Measurements from ENCODE around the gene IMMP2L. TPM values are rescaled to one million over a fixed set of nuclear protein-coding genes. Genes with fewer than 3 reads are reported as not detected.
"Not testable (repeated sequence)": the region's sequence is repeated elsewhere in the genome, so short reads cannot be mapped to it uniquely, and the experiment has no call there.

The IMMP2L gene
- total RNA-seq, 4 donors from 2014 or later = 2.6 to 69.1 (median 34.7) TPM

DNA sequence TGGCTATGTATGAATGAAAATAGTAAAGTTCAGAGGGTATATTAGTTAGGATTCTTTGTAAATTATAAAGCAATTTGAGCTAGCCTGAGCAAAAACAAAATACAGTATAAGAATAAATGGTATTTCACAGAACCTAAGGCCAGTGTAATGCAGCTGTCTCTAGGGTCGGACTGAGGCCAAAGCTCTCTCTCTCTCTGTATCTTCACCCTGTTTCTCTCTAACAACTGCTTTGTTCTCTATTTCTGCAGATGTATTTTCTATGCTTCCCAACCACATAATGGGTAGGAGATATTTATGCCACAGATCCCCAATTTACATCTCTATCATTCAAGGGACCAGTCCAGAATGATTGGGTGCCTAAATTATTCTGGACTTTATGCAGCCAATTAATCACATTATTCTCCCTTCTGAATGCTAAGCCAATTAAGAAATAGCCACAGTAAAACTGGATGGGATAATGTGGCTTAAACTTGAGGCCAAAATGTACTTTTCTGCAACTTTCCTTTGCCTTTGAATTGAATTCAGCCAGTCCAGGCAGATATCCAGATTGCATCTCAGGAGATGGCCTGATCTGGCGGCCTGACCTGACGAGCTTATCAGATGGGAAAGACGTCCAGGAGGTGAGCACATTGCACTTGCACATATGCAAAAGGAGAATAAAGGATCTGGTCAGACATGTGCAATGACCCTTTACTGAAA lies 24.6 kb upstream of the IMMP2L start:
- Histone ChIP-seq H3K9me3 (no peaks in the 10 kb centered on the region), H3K36me3 (no peaks in the 10 kb centered on the region), H3K4me1 (no peaks in the 10 kb centered on the region), H3K27ac (no peak overlapping the region), H3K27me3 (no peaks in the 10 kb centered on the region), H3K4me3 (no peak overlapping the region)
- DNase-seq = no peak
- intact Hi-C loops (cut with DNase I; ENCODE audit: low total_unique reads) = no loop called here
- TF ChIP-seq, protein P1, sequence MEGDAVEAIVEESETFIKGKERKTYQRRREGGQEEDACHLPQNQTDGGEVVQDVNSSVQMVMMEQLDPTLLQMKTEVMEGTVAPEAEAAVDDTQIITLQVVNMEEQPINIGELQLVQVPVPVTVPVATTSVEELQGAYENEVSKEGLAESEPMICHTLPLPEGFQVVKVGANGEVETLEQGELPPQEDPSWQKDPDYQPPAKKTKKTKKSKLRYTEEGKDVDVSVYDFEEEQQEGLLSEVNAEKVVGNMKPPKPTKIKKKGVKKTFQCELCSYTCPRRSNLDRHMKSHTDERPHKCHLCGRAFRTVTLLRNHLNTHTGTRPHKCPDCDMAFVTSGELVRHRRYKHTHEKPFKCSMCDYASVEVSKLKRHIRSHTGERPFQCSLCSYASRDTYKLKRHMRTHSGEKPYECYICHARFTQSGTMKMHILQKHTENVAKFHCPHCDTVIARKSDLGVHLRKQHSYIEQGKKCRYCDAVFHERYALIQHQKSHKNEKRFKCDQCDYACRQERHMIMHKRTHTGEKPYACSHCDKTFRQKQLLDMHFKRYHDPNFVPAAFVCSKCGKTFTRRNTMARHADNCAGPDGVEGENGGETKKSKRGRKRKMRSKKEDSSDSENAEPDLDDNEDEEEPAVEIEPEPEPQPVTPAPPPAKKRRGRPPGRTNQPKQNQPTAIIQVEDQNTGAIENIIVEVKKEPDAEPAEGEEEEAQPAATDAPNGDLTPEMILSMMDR (IDR thresholded peaks at IDR 0.05) = no peak
- TF ChIP-seq POLR2A (IDR thresholded peaks at IDR 0.05) = no peak

DNA sequence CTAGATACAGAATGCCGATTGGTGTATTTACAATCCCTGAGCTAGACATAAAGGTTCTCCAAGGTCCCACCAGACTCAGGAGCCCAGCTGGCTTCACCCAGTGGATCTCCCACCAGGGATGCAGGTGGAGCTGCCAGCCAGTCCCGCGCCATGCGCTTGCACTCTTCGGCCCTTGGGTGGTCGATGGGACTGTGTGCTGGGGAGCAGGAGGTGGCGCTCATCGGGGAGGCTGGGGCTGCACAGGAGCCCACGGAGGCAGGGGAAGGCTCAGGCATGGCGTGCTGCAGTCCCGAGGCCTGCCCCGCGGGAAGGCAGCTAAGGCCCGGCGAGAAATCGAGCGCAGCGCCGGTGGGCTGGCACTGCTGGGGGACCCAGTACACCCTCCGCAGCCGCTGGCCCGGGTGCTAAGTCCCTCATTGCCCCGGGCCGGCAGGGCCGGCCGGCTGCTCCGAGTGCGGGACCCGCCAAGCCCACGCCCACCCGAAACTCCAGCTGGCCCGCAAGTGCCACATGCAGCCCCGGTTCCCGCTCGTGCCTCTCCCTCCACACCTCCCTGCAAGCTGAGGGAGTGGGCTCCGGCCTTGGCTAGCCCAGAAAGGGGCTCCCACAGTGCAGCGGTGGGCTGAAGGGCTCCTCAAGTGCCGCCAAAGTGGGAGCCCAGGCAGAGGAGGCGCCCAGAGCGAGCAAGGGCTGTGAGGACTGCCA lies 19.6 kb upstream of the IMMP2L start:
- H3K27ac ChIP-seq; DNase-seq; H3K4me1 ChIP-seq; H3K9me3 ChIP-seq; H3K27me3 ChIP-seq; H3K4me3 ChIP-seq; intact Hi-C loops (cut with DNase I; ENCODE audit: low total_unique reads); H3K36me3 ChIP-seq: not testable (repeated sequence)

- H3K27ac ChIP-seq; H3K36me3 ChIP-seq; intact Hi-C loops (cut with DNase I; ENCODE audit: low total_unique reads); H3K4me3 ChIP-seq; H3K27me3 ChIP-seq; H3K9me3 ChIP-seq; H3K4me1 ChIP-seq; DNase-seq: not testable (repeated sequence)
These were observed 18.9 kb upstream of the IMMP2L start for GRCh38 chr7:111581207-111581606.

- no peaks in the 10 kb centered on the region for H3K36me3 ChIP-seq
- TF ChIP-seq, protein P1 (IDR thresholded peaks at IDR 0.05) = no peak
- TF ChIP-seq POLR2A (IDR thresholded peaks at IDR 0.05) = no peak
- no peak overlapping the region for H3K4me3 ChIP-seq
- H3K27ac ChIP-seq = no peak overlapping the region
- intact Hi-C loops (cut with DNase I; ENCODE audit: low total_unique reads) = no loop called here
- no peaks in the 10 kb centered on the region for H3K4me1 ChIP-seq
- DNase-seq = no peak
- no peaks in the 10 kb centered on the region for H3K9me3 ChIP-seq
- no peaks in the 10 kb centered on the region for H3K27me3 ChIP-seq
These were observed 16.5 kb upstream of the IMMP2L start for GRCh38 chr7:111578754-111579153.

DNA sequence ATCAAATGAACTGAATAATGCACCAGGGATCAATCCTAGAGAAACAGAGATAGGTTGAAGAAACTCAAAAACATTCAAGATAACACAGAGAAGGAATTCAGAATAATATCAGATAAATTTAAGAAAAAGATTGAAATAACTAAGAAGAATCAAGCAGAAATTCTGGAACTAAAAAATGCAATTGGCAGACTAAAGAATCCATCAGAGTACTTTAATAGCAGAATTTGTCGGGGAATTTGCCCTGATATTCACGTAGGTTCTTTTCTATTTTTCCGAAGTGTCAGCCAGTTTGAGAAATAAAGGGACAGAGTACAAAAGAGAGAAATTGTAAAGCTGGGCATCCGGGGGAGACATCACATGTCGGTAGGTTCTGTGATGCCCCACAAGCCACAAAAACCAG lies 9.4 kb upstream of the IMMP2L start:
- Histone ChIP-seq H3K36me3 (no peaks in the 10 kb centered on the region), H3K27me3 (no peaks in the 10 kb centered on the region), H3K4me1 (no peaks in the 10 kb centered on the region), H3K9me3 (no peaks in the 10 kb centered on the region), H3K4me3 (no peak overlapping the region), H3K27ac (no peak overlapping the region)
- TF ChIP-seq POLR2A (IDR thresholded peaks at IDR 0.05) = no peak
- TF ChIP-seq, protein P1 (IDR thresholded peaks at IDR 0.05) = no peak
- intact Hi-C loops (cut with DNase I; ENCODE audit: low total_unique reads) = no loop called here
- no peak for DNase-seq

GRCh38 chr7:111568870-111569462 lies 6.7 kb upstream of the IMMP2L start:
- Histone ChIP-seq H3K4me1 (no peaks in the 10 kb centered on the region), H3K27me3 (no peaks in the 10 kb centered on the region)
- intact Hi-C loops (cut with DNase I; ENCODE audit: low total_unique reads) = no loop called here

More at GRCh38 chr7:111568870-111569462, 6.7 kb upstream of the IMMP2L start:
- no peak for TF ChIP-seq POLR2A (IDR thresholded peaks at IDR 0.05)
- TF ChIP-seq, protein P1 (IDR thresholded peaks at IDR 0.05) = no peak
- H3K27ac ChIP-seq = no peak overlapping the region
- no peak for DNase-seq
- no peaks in the 10 kb centered on the region for H3K9me3 ChIP-seq
- H3K36me3 ChIP-seq = no peaks in the 10 kb centered on the region
- no peak overlapping the region for H3K4me3 ChIP-seq

All from uterus (tissue), 4 donors.